ENCODE results near the gene LCN15.

Gene LCN15

DNA sequence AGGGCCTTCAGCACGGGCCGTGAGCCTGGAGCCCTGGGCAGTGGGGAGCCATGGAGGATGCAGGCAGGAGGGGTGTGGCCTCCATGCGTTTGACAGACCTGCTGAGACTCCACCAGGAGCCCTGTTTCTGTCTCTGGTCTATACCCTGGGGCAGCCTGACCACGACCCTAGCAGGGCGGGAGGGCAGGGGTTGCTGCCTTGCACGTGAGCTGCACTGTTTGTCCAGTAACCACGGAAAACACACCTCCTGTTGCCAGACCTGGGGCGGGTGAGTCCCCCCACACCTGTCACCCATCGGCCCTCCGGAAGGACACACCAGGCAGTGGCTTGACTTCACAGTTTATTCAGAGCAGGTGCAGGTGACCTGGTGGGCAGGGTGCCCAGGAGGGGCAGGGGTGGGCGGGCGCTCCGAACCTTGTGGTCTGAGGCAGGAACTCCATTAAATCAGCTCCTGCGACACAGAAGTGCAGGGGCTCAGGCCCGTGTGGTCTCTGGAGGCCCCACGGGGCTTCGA is 10.2 kb downstream of the LCN15 start:
- DNase-seq: no peak

DNA sequence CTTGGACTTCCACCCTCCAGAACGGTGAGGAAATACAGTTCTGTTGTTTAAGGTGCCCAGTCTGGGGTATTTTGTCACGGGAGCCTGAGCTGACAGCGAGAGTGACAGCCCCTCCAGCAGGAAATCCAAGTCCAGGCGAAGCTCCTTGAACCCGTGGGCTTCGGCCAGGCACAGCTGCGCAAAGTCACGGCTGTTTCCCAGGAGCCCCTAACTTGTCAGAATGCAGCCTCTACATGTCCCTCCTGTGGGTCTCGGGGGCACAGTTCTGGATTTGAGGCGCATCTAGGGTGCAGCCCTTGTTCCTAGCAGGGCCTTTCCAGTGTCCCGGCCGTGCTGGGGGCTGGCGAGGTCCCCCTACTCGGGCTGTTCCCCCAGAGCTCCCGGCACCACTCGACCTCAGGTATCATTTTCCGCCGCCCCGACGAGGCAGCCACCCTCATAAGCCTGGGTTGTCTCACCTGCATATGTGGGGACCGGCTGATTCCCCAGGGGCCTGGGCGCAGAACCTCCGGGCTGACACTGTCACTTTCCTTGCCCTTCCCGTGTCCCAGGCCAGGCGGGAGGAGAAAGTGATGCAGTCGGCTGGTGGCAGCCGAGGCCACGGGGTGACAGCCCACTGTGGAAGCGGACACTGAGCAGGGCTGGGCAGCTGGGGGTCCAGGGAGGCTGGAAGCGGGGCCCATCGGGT is 10.8 kb downstream of the LCN15 start:
- no peak for DNase-seq

DNA sequence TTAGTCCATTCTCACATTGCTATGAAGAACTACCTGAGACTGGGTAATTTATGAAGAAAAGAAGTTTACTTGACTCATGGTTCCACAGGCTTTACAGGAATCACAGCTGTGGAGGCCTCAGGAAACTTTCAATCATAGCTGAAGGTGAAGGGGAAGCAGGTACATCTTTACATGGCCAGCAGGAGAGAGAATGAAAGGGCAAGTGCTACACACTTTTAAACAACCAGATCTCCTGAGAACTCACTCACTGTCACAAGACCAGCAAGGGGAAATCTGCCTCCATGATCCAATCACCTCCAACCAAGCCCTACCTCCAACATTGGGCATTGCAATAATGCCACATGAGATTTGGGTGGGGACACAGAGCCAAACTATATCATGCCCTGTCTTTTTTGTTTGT is 12.5 kb downstream of the LCN15 start:
- DNase-seq: no peak

DNA sequence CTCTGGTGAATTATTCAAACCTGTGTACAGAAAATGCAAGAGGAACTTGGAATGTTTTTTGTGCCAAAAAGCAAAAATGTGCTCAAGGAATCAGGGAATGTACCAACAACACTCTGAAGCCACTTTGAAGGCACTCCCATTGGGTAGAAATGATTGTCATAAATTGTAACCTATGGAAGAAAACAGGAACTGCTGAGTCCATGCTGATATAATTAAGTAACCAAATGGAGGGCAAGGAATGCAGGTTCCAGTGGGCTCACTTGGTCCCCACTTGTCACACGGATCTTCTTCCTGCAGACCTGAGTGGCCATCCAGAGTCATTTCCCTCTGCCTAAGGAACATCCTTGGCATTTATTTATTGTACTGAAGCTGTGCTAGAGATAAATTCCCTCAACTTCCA is 13.1 kb downstream of the LCN15 start:
- no peak for DNase-seq

DNA sequence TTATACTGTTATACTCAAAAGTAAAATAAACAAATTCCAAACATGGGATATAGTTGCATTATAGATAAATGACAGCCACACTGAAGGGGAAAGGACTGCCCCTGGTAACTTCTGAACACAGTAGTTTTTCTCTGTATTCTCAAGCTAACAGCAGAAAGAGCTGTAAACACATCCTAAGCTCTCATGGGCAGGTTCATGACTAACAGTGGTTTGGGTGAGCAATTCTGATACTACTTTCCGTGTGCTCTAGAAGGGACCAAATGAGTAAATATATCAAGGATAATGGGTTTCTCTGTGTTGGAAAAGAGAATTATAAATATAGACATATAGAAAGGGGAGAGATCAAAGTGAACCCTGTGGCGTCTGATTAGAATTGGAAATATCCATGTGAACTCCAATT is 13.8 kb downstream of the LCN15 start:
- no peak for DNase-seq

DNA sequence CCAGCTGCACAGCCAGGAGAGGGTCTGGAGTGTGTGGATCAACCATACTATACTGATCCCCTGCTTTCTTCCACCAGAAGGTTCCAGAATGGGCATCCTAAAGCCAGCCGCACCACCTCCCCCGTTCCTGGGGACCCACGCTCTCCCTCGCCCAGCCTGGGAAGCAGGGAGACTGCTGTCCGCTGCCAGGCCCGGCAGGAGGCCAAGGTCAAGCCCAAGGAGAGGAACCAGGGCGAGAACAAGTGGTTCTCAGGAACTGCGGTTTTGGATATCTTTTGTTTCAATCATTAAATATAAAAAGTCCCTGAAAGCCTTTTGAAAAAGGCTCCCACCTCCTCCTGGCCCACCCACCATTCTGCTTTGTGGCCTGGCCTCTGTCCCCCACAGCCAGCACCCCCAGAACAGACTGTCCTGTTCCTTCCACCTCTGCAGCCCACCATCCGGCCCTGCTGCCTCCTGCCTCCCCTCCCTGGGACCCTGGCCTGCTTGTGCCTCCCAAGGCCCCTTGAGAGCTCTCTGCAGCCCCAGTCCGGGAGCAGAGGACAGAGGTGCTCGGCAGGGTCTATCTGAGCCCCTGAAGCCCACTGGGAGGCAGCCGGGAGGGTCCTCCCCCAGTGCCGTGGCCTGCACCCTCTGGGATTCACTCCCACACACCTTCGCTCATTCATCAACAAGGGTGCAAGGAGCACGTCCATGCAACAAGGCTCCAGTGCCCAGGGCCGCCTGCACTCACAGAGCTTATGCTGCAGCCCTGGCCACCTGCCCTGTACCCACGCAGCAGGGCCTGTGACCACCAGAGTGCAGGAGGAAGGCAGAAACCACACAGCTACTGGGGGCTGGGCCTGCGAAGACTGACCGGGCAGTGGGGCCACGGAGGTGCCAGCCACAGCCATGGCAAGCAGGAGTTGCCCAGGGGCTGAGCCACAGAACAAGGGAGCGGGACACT is 15.4 kb downstream of the LCN15 start:
- no peak for DNase-seq

DNA sequence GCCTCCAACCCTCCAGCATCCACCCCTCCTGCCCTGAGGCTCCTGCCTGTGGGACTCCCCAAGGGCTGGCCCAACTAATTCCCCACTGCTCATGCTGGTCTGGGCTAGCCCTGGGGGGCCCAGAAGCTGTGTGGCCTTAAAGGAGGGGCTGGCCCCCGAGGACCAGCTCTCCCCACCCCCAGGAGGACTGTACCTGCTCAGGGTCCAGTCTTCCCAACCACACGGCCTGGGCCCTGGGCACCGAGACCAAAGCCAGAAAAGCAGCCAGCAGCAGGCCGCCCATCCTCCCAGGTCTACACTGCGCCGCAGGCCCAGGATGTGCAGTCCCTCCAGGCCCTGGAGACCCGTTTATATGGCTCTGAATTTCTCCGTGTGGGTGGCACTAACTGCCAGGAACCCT is 16.1 kb downstream of the LCN15 start, which contains the start of gene LCN6:
LCN6 (minus strand) TSS at position 325 of the 400 bp plus-strand sequence; CDS start at position 283, 42 bp downstream.
- no peak for DNase-seq

DNA sequence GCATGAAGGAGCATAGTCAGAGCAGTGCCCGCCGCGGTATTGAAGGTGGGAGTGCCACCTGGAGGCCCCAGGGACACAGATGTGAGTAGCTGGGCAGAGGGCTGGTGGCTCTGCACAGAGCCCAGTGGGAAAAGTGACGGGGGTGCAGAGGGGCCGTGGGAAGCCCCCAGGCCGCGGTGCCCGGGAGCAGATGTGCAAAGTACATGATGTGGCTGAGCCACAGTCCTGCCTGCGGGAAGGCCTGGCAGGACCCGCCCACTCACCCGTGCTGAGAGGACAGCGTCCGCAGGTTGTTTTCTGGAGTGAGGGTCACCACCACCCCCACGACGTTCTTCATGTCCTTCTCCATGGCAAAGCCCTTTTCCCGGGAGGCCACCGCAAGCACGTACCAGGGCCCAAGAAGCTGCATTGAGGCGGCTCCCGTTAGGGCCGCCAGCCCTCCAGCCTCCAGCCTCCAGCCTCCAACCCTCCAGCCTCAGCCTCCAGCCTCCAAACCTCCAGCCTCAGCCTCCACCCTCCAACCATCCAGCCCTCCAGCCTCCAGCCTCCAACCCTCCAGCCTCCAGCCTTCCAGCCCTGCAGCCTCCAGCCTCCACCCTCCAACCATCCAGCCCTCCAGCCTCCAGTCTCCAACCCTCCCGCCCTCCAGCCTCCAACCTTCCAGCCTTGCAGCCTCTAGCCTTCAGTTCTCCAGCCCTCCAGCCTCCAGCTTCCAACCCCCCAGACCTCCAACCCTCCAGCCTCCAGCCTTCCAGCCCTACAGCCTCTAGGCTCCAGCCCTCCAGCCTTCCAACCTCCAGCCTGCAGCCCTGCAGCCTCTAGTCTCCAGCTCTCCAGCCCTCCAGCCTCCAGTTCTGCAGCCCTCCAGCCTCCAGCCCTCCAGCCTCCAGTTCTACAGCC is 16.9 kb downstream of the LCN15 start:
- no peak for DNase-seq

DNA sequence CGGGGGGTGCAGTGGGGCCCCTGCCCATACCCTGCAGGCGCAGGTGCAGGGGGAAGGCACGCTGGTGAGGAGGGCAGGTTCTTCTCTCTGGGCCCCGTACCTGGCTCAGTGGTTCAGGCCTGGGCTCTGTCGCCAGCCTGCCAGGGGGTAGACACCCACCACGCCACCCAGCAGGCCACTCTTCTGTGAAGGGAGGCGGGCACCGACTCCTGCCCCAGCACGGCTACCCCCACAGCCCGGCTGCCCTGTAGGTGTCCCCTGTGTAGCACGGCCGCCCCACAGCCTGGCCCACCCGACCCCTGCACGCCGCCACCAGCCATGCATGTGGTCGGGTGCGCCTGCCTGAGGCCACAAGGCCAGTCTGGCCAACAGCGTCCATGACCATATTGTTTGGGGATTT is 17.7 kb downstream of the LCN15 start:
- DNase-seq: no peak

DNA sequence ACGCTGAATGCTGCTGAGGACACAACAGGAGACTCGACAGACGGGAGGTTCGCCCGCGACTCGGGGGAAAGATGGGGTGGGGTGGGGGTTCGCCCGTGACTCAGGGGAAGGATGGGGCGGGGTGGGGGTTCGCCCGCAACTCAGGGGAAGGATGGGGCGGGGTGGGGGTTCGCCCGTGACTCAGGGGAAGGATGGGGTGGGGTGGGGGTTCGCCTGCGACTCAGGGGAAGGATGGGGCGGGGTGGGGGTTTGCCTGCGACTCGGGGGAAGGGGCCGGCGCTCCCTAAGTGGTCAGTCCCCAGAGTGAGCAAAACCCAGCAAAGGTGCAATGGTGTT is 18.2 kb downstream of the LCN15 start:
- no peak for DNase-seq

DNA sequence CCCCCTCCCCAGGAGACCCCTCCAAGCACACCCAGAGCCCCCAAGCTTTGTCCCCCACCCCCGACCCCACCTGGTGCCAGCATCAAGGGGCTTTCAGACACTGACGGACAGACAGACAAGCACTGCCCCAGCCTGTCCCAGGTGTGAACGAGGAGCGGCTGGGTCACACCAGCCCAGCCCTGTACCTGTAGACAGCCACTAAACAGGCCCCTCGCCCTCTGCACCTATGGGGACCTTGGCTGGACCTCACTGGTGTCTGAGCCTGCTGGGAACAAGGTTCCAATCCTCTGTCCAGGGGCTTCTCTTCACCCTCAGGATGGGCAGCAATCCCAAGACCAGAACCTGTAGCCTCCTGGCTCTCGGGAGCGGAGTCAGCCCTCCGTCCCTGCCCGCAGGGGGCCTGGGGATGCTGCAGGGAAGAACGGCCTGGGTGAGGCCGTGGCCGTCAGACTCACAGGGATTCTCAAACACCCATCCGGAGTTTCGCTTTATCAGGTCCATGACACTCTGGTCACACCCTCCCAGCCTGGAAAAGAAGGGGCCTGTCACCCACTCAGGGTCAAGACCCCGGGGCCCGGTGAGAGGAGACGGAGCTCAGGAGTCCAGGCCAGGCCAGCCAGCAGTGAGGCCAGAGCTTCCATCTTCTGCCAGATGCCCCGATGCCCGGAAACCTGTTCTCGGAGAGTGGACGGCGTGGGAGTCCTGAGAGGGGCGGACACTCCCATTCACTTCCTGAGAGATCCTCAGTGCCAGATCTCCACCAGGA is 18.7 kb downstream of the LCN15 start:
- DNase-seq: no peak

DNA sequence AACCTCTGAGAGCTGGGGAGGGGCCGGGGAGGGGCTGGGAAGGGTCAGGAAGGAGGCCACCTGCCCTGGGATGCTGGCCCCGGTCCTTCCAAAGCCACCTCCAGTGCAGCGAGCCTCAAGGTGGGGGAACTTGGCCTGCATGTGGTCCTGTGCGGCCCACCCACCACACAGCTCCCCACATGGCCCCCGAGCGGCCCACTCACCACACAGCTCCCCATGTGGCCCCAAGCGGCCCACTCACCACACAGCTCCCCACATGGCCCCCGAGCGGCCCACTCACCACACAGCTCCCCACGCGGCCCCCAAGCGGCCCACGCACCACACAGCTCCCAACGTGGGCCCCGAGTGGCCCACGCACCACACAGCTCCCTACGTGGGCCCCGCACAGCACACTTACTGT is 19.5 kb downstream of the LCN15 start:
- DNase-seq: no peak

DNA sequence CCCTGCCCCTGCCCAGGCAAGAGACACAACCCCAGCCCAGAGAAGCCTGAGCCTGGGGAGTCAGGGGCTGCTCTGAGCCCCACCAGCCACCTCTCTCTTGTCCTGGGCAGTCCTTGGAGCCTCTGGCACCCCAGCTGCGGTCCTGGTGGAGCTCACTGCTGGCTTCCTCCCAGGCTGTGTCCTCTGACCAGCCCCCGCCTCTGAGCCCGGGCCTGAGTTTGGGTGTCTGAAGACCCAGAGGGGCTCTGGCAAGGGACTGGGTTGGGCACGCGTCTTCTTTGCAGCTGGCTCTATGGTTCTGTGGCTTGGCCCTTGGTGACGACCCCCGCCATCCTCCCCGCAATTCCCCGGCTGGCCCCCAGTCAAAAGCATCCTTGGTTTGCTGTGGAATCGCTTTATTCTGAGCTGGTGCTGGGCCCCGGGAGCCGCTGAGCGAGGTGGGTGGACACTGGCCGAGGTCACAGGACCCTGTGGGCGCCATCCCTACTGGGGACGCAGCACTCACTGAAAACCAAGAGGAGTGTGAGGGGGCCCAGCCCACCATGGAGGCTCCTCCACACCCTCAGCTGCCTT is 20.6 kb downstream of the LCN15 start:
- no peak for DNase-seq

DNA sequence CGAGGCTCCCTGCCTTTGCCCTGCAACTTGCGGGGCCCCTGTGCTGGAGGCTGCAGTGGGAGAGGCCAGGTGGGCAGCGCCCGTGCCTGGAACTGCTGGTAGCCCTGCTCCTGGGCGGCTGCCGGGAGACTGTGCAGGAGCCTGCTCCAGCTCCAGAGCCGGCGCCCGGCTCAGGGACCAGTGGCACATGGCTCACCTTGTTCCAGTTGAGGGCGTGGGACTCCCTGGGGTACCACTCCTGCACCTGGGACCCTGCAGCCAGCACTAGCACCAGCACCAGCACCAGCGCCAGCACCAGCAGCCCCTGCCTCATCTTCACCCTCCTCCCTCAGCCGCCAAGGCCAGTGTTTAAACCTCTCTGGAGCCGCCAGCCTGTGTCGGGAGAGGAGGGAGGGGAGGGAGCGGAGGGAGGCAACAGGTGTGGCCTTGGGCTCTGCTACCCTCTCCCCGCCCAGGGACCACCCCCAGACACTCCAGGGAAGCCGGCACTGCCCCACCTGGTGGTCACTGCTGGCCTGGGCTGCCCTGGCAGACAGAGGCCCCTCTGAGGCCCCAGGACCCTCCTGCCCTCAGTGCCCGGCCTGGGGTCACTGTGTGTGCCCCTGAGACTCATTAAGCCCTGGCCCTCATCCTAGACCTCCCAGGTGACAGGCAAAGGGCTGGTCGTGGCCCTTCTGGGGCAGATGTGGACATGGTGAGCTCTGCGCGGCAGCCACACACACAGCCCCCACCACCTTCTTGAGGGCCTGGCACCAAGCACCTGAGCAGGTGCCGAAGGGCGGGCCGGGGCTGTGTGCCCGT is 21.5 kb downstream of the LCN15 start, which contains the start of gene LCN10:
LCN10 (minus strand) TSS at position 350 of the 801 bp plus-strand sequence; CDS start at position 313, 37 bp downstream.
- peak in 1 of 2 experiments; percentile 34 for DNase-seq

DNA sequence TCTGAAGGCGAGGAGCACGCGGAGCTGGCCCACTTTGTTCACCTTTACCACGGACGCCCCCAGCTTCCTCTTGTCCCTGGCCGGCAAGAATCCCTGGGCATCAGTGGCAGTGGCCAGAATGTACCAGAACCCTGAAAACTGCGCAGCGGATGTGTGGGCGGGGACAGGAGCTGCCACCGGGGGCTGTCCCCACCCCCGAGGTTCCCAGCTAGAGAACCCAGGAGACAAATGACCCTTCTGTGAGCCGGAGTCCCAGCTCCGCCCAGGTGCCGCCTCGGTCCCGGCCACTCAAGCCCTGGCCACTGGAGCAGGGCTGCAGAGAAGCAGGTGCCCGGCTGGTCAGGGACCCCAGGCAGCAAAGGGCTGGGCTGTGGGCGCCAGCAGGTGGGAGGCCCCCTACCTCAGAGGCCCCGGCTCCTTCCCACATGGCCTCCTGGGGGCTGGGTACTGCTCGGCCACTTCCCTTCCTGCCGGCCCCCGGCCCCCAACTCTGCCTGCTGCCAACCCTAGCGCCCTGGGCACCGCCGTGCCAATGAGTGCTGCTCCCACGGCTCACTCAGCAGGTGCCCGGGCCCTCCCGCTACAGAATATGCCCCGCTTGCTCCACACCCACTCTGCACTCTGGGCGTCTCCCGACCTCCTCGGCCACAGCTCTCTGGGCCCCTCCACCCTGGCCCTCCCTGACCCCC is 22.3 kb downstream of the LCN15 start:
- DNase-seq: no peak

DNA sequence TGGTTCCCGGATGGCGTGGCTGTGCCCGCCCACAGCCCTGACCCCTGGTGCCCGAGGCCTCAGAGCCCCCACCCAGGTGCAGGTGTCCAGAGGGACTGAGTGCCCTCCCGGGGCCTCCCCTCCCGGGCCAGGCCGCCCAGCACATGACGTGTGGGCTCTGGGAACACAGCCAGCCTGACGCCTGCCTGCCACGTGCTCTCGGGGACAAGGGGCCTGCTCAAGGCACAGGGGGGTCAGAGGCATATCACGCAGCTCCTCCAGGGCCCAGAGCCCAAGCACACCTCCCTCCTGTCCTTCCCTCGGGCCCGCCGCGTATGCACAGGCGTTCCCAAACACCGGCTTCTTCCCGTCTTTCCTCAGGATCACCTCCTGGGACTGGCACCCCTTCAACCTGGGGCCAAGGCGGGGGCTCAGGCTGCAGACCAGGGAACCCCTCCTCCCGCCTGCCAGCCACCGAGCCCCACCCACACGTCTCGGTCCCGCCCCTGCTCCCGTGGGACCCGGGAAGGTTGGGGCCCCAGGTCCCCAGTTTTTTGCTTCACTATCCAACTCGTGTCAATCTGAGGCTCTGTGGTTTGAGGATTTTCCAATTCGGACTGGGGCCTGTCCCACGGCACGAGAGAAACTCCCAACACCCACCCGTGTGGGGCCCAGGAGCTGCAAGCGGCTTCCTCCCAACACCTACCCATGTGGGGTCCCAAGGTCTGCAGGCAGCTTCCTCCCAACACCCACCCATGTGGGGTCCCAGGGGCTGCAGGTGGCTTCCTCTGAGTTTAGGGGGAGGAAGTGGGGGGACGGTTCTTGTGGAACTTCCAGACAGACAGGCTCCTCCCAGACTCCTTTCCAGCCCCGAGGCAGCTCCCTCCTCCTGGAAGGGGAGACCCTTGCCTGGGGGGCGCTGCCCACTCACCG is 23.1 kb downstream of the LCN15 start:
- no peak for DNase-seq

DNA sequence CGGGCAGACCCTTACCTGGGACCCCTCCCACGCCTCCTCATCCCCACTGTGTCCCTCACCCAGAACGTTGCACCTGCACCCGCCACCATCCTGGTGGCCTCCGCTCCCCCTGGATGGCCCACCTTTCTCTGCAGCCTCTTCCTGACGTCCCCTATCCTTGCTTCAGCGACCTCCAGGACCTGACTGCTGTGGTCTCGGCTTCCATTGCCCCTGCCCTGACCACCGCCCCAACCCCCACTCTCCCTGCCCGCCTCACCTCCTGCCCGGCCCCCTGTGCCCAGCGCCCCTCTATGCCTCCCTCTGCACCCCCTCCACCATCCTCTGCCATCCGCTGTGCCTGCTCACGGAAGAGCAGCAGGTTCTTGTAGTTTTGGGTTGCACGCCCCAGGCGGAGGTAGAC is 23.8 kb downstream of the LCN15 start:
- DNase-seq: no peak

DNA sequence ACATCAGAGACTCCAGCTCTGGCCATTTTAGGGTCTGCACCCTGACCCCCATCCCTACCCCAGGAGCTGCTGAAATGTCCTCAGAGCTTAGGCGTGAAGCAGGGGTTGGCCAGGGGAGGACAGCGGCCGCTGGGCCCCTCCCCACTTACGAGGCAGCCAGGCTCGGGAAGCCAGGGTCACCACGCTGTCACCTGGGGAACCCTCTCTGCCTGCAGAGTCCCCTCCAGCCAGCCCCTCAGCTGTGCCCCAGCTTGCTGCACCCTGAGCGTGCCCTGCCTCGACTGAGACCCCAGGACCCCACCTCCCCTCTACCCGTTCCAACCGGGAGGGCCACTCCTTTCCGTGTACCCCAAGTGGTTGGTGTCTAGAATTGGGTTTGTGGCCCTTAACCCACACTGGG is 24.2 kb downstream of the LCN15 start:
- no peak for DNase-seq

DNA sequence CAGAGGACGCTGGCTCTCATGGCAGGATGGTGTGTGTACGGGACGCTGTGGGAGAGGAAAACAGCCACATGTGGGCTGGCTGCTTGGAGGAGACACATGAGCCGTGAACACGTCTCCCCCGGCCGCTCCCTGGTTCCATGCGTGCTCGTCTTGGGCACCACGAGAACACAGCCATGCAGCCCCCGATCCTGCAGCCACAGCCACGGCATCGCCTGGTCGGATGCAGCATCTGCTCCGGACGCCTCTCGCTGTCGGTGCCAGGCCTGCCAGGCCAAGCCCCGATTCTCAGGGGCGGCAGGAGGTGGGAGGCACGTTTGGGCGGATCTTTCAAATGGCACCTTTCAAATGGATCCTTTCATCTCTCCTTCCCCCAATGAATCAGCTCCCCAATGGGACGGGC is 24.8 kb downstream of the LCN15 start:
- DNase-seq: no peak

Measured in NCI-H526 (cell line).